C4-2B (cell line): ENCODE measurements around the gene CYP46A1.

ENCODE experiments used
- H3K27ac ChIP-seq: fragments of 450-650 bp; 2 replicates; pipeline ENCODE4 v1.5.1; 2017
- CTCF ChIP-seq: fragments of 450-650 bp; conservative IDR thresholded peaks from 2 replicates; pipeline ENCODE4 v1.5.1; 2017; ENCODE audit warnings: mild to moderate bottlenecking
- ZFX ChIP-seq: fragments of 450-650 bp; IDR thresholded peaks from 2 replicates; pipeline ENCODE4 v1.6.1; 2017

CYP46A1 gene

GRCh38 chr14:99753225-99754140 is 69.4 kb downstream of the CYP46A1 start:
- TF ChIP-seq ZFX (no peak), CTCF (no peak)
- no peak overlapping the region for H3K27ac ChIP-seq

DNA sequence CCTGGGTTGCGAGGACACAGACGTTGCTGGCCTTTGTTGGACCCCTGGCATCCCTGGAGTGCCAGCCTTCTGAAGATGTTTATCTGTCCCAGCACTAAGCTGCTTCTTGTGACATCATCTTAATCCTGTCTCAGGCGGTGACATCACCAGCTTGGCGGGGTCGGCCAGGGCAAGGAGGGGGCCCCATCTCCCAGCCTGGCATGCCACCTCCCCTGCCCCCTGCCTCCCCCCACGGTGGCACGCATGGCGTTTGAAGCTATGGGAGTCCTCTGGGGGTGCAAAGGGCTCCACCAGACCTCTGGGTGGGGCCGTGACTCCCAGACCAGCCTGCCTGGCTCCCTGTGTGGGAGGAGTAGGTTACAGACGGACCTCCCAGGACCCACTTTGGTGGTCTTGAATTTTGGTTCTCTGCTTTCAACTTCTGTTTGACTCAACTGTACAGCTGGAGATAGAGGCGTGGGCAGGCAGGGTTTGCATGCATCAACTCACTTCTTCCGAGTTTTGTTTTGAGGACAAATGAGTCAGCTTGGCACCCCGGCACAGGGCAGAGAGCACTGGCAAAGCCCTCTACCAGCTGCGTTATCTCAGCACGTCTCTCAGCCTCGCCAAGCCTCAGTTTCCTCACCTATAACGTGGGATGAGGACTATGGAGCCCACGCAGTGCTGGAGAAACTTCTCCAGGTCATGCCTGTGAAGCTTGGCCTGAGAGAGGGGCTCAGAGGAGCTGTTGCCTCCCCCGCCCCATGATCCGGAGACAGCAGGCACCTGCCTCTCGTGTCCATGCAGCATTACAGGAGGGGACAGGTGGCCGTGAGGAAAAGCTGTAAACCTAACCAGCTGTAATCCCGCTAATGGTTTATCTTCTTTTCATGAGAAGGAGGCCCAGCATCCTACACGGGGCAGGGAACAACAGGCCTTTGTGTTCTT is 70.3 kb downstream of the CYP46A1 start:
- TF ChIP-seq ZFX (no peak), CTCF (no peak)
- H3K27ac ChIP-seq, result no peak overlapping the region

DNA sequence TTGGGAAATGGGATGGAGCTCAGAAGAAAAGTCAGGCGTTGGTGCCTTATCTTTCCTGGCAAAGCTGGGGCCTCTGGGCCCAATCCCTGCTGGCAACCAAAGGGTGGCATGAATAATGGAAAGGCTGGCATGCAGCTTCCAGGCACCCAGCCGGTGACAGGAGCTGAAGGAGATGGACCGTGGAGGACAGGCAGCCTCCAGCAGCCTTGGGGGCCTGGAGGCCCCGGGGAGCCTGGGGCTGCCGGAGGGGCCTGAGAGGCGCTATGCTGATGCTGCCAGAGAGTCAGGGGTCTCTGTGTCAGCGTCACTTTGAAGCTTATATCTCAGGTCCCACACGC is 70.9 kb downstream of the CYP46A1 start:
- no peak for TF ChIP-seq ZFX
- no peak for TF ChIP-seq CTCF
- H3K27ac ChIP-seq, result no peak overlapping the region

DNA sequence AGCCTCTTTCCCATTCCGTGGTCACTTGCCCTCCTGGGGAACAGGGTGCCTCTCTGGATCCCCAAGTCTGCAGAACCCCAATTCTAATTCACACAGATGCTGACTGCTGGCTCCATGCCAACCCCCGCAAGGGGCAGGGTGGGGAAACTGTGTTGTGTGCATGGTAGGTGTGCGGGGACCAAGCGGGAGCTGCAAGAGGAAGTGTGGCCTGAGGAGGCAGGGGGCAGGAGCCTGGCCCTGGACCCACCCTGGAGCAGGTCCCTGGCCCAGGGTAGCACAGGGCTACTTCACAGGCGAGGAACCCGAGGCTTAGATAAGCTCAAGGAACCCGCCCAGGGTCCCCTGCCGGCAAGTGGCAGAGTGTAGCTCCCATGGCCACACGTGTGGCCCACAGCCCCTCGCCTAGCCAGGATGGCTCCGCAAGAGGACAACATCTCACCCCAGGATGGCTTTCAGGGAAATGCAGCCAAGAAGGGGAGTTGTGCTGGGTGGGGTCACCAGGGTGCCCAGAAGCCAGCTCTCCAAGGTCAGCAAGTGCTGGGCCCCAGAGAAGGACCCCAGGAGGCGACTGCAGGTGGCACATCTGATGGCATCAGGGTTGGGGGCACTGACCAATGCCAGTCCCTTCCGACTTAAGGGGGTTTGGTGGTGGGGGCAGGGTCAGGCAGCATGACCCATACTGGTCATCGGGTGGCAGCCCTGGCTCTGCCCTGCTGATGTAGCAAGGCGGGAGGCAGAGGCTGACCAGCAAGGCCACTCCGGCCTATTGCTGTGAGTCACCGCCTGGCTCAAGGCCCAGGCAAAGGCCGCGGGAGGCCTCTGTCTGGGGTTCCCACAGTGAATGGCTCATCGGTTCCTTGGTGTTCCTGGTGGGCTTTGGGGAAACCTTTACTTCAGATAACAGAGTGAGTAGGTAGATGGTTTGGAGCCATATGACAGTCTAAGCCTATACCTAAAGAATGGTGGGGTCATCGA is 71.8 kb downstream of the CYP46A1 start:
- no peak overlapping the region for H3K27ac ChIP-seq
- TF ChIP-seq ZFX (no peak), CTCF (no peak)

DNA sequence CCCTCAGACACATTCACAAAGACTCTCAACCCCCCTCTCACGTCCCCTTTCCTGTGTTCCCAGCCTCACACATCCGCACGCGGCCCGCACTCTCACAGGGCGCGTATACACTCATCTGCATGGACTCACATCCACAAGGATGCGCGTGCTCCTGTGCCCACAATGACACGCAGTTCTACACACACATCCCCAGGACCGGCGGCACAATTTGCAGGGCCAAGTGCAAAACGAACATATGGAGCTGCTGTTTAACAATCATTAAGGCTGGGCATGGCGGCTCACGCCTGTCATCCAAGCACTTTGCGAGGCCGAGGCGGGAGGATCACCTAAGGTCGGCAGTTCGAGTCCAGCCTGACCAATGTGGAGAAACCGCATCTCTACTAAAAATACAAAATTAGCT is 72.7 kb downstream of the CYP46A1 start:
- TF ChIP-seq ZFX (no peak), CTCF (no peak)
- no peak overlapping the region for H3K27ac ChIP-seq

GRCh38 chr14:99757331-99758070 is 73.4 kb downstream of the CYP46A1 start:
- no peak overlapping the region for H3K27ac ChIP-seq
- no peak for TF ChIP-seq CTCF
- TF ChIP-seq ZFX, result no peak
